ENCODE measurements around the gene VPS8.

DNA sequence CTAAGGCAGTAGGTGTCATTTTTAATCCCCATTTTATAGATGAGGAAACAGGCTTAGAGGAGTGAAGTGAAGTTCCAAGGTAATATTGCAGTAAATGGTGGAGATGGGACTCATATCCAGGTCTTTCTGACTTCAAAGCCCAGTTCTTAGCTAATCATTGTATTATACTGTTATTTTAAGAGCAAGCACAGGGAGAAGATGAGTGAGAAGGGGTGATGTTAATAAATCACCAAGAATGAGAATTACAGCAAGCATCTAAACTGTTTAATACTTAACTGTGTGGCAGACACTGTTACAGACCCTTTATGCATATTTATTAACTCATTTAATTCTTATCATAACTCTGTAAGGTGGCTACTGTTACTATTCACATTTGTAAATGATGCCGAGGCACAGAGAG is 61.2 kb downstream of the VPS8 start:
- TF ChIP-seq, protein P1, sequence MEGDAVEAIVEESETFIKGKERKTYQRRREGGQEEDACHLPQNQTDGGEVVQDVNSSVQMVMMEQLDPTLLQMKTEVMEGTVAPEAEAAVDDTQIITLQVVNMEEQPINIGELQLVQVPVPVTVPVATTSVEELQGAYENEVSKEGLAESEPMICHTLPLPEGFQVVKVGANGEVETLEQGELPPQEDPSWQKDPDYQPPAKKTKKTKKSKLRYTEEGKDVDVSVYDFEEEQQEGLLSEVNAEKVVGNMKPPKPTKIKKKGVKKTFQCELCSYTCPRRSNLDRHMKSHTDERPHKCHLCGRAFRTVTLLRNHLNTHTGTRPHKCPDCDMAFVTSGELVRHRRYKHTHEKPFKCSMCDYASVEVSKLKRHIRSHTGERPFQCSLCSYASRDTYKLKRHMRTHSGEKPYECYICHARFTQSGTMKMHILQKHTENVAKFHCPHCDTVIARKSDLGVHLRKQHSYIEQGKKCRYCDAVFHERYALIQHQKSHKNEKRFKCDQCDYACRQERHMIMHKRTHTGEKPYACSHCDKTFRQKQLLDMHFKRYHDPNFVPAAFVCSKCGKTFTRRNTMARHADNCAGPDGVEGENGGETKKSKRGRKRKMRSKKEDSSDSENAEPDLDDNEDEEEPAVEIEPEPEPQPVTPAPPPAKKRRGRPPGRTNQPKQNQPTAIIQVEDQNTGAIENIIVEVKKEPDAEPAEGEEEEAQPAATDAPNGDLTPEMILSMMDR (IDR thresholded peaks at IDR 0.05): no peak
- TF ChIP-seq POLR2A (IDR thresholded peaks at IDR 0.05): no peak

All from heart left ventricle (tissue), 13 donors.